PC-9 (cell line): Measurements from ENCODE around the gene CNPPD1.

Experiments
- EZH2 ChIP-seq: fragments of 200-600 bp; sonication (generic); IDR thresholded peaks from 2 replicates; pipeline ENCODE4 v1.8.0; 2017; ENCODE audit warnings: antibody characterized with exemption, low read depth
- TF ChIP-seq, protein P1 (sequence below): fragments of 200-600 bp; sonication (generic); conservative IDR thresholded peaks from 2 replicates; pipeline ENCODE4 v1.6.1; 2017; ENCODE audit warnings: mixed run types, antibody characterized with exemption, mild to moderate bottlenecking, moderate library complexity

DNA sequence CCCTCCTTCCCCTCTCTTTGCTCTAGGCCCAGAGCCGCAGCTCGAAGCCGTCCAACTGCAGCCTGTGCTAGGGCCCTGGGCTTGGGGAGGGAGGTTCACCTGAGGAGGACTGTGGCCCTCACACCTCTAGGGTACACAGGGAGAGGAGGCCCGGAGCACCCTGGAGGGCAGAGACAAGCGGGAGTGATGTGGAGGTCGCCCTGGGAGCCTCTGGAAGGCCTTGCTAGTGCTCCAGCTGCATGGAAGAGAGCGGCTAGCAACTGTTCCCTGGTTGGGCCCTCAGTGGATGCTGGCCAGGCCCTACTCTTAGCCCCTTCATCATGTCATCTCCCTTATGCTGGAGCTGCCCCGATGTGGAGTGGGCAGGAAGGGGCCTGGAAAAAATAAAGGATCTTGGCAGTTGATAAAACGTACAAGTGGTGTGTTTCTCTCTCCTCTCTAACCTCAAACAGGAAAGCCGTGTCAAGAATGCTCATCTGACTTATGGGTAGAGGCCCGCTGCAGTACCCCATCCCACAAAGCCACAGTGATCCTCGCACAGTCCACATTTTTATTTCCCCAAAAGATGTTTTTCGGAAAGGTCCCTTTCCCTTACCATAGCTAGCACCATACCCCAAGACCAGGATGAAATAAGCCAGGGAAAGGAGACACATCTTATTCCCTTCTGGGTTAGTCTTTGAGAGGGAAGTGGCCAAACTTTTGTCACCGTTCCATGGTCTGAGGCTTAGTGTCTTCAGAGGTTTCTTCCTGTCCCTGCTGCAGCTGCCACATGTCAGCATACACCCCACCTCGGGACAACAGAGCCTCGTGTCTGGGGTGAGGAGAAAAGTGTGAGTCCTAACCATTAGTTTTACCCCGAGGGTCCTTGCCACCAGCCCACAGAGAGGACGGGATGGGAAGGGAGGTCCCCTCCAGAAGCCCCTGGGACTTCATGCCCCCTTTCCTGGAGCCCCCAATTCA is 32.8 kb upstream of the CNPPD1 start:
- no peak for TF ChIP-seq EZH2
- TF ChIP-seq, protein P1, sequence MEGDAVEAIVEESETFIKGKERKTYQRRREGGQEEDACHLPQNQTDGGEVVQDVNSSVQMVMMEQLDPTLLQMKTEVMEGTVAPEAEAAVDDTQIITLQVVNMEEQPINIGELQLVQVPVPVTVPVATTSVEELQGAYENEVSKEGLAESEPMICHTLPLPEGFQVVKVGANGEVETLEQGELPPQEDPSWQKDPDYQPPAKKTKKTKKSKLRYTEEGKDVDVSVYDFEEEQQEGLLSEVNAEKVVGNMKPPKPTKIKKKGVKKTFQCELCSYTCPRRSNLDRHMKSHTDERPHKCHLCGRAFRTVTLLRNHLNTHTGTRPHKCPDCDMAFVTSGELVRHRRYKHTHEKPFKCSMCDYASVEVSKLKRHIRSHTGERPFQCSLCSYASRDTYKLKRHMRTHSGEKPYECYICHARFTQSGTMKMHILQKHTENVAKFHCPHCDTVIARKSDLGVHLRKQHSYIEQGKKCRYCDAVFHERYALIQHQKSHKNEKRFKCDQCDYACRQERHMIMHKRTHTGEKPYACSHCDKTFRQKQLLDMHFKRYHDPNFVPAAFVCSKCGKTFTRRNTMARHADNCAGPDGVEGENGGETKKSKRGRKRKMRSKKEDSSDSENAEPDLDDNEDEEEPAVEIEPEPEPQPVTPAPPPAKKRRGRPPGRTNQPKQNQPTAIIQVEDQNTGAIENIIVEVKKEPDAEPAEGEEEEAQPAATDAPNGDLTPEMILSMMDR, result no peak
